Measurements from ENCODE around the gene FCSK.
A peak's percentile ranks its signal among the peaks of the same experiment; 100 is the strongest.
"Not testable (repeated sequence)": the region's sequence is repeated elsewhere in the genome, so short reads cannot be mapped to it uniquely, and the experiment has no call there.

The FCSK gene

DNA sequence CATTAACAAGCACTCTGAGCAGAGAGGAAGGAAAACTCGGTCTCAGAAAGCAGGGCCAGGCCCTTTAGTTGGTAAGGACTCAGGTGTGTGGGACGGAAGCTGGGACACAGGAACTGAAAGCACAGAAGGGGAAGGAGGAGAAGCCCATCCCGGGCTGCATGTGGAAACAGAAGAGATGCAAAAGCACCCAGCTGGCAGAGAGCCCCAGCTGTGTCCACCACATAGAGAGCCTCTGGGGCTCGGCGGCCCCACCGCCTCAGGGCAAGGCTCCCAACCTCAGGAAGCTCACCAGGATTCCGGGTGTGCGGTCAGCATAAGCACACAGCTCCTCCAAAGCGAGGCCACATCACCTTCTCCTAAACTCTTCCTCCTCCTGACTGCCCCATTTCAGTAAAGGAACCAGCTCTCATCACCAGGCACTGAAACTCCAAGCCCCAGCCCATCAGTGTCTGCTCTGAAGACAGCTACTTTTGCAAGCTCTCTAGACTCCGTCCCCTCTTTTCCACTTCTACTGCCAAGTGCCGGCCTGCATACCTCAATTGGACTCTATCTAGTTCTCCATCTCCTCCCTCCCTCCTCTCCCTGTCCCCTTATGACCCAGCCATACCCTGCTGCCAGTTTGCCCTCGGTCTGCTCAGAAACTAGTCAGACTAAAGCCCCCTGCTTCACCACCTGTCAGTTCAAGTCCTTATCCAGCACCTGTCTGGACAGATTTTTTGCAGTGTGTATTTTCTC lies 21.5 kb upstream of the FCSK start:
- DNase-seq, result no peak

GRCh38 chr16:70433458-70434103 lies 20.8 kb upstream of the FCSK start:
- DNase-seq, result no peak

DNA sequence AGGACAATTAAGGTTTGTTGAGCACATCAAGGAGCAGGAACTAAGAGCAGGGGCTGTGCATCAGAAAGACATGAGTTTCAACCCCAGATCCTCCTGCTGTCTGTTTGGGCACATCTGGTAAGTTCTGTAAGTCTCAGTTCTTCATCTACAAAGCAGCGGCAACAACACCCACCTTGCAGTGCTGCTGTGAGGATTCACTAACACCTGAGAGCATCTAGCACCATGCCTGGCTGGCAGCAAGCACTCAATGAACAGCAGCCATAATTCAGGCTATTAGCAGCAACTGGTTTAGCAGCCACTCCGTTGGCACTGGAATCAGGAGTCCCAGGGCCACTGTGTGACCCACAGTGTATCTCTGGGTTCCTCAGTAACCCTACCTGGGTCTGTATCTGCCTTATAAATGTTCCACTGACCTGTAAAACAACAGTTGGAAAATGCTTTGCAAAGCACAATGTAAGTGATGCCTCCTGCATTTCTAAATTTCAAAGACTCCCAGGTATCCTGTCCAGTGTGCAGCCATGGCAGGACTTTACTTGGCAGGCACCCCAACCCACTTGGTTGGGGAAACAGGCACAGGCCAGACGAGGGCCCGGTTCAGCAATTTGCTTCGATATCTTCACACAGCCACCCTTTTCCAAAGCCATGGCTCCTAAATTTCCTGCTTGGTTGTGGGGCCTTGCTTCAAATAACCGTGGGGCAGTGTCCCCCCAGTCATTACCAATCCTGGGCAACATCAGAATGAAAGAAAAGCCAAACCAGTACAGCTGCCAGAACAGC lies 19.7 kb upstream of the FCSK start:
- DNase-seq, result no peak

DNA sequence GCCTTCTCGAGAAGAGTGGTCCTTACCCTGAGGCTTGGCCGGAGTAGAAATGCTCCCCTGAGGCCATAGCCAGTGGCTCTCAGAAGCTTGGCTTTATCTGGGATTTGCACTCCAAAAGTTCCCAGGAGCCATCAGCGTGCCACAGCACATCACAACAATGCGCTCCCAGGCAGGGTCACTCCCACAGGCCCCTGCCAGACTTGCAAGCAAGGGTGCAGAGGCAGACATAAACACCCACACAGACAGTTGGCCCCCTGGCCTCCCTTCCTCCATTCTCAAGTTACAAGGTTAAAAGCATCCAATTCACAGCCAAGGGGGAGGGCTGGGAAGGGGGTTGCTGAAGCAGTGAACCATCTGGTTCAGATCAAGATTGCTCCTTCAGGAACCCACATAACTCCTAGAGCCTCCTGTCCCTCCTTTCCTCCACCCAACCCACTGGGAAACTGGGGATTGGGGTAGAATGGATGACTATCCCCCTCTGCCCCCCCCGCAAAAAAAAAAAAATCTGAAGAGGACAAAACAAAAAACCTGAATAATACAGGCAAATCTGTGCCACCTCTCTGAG lies 17.3 kb upstream of the FCSK start:
- DNase-seq, result no peak

DNA sequence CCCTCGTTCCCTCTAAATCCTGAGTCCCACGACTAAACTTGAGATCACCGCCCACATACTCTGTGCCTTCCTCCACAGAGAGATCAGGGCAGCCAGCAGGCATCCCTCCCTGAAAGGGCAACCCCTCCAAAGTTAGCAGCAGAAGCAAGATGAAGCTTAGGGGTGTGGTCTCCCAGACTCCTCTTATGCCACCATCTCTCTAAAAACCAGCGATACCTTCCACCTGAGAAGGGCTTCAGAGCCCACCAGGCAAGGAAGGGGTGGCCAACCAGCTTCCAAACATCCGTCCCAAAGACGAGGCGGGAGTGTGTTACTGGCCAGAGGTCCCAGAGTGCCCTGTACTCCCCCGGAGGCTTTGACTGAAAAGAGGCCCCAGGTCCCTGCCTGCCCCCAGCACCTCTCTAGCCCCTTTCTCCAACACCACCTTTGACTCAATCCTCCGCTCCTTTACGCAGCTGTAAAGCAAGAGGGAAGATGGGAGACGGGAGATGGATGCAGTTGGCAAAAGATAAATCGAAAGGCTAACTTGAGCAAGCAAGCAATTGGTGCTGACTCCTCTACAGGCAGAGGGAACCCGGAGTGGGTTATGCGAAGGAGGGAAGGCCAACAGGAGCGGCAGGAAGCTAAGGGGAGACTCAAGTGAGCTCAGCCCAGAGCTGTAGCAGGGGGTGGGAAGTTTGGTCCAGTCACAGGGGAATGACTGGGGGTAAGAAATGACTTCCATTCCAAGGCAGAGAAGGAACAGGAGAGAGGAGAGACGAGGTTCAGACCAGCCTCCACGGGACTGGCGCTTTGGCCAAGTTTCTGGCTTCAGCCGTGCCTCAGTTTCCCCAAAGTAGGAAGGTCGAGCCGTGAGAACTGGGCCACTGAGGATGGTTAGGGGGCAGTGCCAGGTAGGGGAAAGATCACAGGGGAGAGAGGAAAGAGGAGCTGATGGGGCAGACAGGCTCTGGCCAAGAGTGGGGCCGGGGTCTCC lies 16.5 kb upstream of the FCSK start:
- DNase-seq, result peak; percentile 30

DNA sequence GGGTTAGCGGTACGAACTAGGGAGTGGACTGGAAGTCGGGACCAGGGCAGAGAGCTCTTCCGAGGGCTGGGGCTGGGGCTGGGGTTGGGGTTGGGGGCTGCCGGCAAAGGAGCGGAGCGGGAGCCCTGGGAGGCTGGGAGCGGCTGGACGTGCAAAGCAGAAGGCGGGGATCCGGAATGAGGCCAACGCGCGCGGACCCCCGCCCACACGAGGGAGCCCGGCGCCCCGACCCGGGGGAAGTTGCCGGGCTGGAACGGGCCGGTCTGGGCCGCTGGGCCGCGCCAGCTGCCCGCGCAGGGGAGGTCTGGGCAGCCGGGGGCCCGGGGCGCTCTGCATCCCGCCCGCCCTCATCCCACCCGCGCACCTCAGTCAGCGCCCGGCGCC lies 15.8 kb upstream of the FCSK start:
- peak; percentile 42 for DNase-seq

DNA sequence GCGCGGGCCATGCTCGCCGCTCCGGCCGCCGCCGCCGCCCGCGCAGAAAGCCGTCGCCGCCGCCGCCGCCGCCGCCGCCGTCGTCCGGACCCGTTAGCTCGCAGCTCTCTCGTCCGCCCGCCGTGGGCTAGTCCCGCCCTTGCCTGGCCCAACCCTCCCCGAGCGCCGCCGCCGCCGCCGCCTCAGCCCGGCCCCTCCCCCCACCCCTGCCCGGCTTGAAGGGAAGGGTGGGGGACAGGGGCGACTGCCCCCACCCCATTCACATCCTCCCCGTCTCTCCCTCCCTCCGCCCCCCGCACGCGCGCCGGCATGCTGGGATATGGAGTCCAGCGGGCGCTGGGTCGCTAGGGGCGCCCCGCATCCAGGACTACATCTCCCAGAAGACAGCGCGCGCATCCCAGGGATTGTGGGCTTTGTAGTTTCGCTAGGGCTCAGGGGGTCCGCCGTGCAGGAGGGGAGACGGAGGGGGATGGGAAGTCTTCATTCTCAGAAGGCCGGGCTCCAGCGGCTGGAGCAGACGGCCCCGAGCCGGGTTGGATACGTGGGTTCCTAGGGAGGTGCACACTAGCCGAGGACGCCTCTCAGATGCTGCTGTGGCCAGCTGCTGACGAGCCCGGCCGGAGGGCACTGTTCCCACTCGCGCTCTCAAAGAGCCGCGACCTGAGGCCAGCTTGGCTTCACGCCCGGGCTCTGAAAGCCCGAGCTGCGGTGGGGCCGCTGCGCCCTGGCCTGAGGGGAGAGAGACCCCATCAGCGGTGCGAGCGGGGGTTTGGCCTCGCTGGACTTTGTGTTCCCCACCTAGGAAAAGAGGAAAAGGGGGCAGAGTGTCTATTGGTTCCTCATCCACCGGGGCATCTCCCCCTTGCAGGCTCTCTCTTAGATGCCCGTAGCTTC lies 15.2 kb upstream of the FCSK start, which contains the start of gene ST3GAL2:
Gene ST3GAL2, minus strand, starts transcription at position 132 of the 894 bp plus-strand sequence. CDS start 40,570 bp downstream, outside the sequence.
- DNase-seq, result peak; percentile 95

- no peak for DNase-seq
These were observed 14.2 kb upstream of the FCSK start for GRCh38 chr16:70440009-70440692.

DNA sequence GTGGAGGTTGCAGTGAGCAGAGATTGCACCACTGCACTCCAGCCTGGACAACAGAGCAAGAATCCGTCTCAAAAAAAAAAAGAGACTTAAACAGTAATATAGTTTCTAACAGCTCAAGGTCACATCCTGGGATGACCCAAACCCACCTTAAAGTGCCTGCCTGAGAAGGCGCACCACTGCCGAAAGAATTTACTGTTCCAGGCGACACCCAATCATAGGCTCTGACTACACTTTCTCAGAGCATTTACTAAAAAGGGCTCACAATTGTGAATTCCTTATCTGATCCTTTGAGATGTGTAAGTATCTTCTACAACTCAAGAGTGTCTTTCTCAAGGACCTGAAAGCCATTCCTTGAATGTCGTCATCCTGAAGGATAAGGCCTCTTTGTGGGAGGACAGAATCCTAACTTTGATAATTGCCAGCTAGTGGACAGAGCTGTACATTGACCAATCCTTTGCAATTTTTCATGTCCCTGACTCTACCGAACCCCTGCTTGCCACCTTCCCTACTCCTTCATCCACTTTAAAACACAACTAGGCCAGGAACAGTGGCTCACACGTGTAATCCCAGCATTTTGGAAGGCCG lies 12.9 kb upstream of the FCSK start:
- DNase-seq, result no peak

DNA sequence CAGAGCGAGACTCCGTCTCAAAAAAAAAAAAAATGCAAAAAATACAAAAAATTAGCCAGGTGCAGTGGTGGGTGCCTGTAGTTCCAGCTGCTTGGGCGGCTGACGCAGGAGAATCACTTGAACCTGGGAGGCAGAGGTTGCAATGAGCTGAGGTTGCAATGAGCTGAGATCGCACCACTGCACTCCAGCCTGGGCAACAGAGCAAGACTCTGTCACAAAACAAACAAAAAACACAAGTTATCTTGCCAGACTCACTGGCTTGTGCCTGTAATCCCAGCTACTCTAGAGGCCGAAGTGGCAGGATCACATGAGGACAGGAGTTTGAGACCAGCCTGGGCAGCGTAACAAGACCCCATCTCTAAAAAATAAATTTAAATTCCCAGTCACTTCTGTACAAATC lies 12.1 kb upstream of the FCSK start:
- DNase-seq, result no peak

- no peak for DNase-seq
These were observed 9.9 kb upstream of the FCSK start for GRCh38 chr16:70444249-70445063.

- DNase-seq, result no peak
These were observed 6.3 kb upstream of the FCSK start for GRCh38 chr16:70448075-70448474.

DNA sequence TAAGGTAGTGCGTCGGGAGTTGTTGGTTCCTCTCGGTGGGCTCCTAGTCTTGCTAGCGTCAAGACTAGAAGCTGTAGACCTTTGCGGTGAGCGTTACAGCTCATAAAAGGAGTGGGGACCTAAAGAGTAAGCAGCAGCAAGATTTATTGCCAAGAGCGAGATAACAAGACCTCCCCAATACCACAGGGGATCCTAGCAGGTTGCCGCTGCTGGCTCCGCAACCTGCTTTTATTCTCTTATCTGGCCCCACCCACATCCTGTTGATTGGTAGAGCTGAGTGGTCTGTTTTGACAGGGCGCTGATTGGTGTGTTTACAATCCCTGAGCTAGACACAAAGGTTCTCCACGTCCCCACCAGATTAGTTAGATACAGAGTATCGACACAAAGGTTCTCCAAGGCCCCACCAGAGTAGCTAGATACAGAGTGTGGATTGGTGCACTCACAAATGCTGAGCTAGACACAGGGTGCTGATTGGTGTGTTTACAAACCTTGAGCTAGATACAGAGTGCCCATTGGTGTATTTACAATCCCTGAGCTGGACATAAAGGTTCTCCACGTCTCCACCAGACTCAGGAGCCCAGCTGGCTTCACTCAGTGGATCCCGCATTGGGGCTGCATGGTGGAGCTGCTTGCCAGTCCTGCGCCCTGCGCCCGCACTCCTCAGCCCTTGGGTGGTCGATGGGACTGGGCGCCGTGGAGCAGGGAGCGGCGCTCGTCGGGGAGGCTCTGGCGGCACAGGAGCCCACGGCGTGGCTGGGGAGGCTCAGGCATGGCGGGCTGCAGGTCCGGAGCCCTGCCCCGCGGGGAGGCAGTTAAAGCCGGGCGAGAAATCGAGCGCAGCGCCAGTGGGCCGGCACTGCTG lies 4.0 kb upstream of the FCSK start:
- not testable (repeated sequence) for DNase-seq

DNA sequence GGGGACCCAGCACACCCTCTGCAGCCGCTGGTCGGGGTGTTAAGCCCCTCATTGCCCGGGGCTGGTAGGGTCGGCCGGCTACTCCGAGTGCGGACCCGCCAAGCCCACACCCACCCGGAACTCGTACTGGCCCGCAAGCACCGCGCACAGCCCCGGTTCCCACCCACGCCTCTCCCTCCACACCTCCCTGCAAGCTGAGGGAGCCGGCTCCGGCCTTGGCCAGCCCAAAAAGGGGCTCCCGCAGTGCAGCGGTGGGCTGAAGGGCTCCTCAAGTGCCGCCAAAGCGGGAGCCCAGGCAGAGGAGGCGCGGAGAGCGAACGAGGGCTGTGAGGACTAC lies 3.4 kb upstream of the FCSK start:
- not testable (repeated sequence) for DNase-seq

GRCh38 chr16:70453117-70453891 lies 1.1 kb upstream of the FCSK start:
- no peak for DNase-seq

- no peak for DNase-seq
These were observed 538 bp upstream of the FCSK start for GRCh38 chr16:70453892-70454221.

GRCh38 chr16:70455910-70456309 lies 1.5 kb downstream of the FCSK start:
- DNase-seq, result no peak

Data from stimulated activated CD4-positive, alpha-beta T cell treated with anti-CD3 and anti-CD28 coated beads, Interleukin-15, amount 100 ng/mL, for 24 hours (primary cell).